K562 (cell line): Measurements from ENCODE around the gene EHBP1L1. TPM values are rescaled to one million over a fixed set of nuclear protein-coding genes. Genes with fewer than 3 reads are reported as not detected.

ENCODE experiments used
- ATAC-seq: fragments of 200-7000 bp; cut with Tn5 transposase; 3 replicates; pipeline ENCODE4 v1.9.1; 2020; ENCODE audit warnings: moderate library complexity
- BruUV-seq: library from RNA; stranded (reverse); fragments of 400-500 nt; replicated peaks from 2 replicates; lab custom pipeline; 2021; lab: Mats Ljungman, UMichigan
- CTCF ChIA-PET: fragments of 300-600 bp; formaldehyde crosslinking; extraction: SDS; loops from one replicate; lab custom pipeline; 2021; ENCODE audit warnings: low intra/inter-chr PET ratio; lab: Yijun Ruan, JAX
- POLR2A ChIA-PET: fragments of 300-600, 350-650 bp; sonication (Branson Sonifier 250); formaldehyde crosslinking; extraction: SDS; loops from one replicate; lab custom pipeline; 2021; ENCODE audit warnings: antibody characterized with exemption, inconsistent platforms; lab: Yijun Ruan, JAX
- DNase-seq, 4 experiments: peaks; one replicate each; pipeline versions ENCODE4 v3.0.0 to v3.0.0-alpha.2; 2011 to 2018; ENCODE audit warnings: low spot score in 3 of 4, mixed read lengths in 3 of 4; ENCODE audit errors: extremely low read depth in 1 of 4
- FAIRE-seq: peaks from 2 replicates; lab custom pipeline; 2011; peaks lifted over from hg19 to GRCh38; lab: Jason Lieb, UNC
- H2AFZ ChIP-seq: 2 replicates; pipeline ENCODE4 v1.6.0; 2011; ENCODE audit warnings: low read depth, low read length, control low read depth, inconsistent platforms
- H3K27ac ChIP-seq: fragments of 200-600 bp; 3 replicates; pipeline ENCODE4 v1.8.0; 2011; ENCODE audit warnings: low read depth, mild to moderate bottlenecking, control low read depth, inconsistent platforms, low read length, moderate library complexity, mixed read lengths; ENCODE audit errors: extremely low read depth
- H3K27me3 ChIP-seq, 2 experiments: fragments of 300-600 bp in 1 of 2; 2 replicates in 1 of 2; 3 replicates in 1 of 2; pipeline versions ENCODE4 v1.6.0 to v1.8.0; 2011; ENCODE audit warnings: inconsistent platforms in 2 of 2, low read length in 2 of 2, mild to moderate bottlenecking in 1 of 2, mixed read lengths in 1 of 2, moderate library complexity in 1 of 2; ENCODE audit not compliant: control insufficient read depth in 2 of 2, insufficient read depth in 2 of 2
- H3K36me3 ChIP-seq: fragments of 300-600 bp; 3 replicates; pipeline ENCODE4 v1.8.0; 2011; ENCODE audit warnings: mild to moderate bottlenecking, low read length, inconsistent platforms; ENCODE audit not compliant: control insufficient read depth, insufficient read depth
- H3K4me1 ChIP-seq, 2 experiments: fragments of 200-600 bp in 1 of 2; replicated peaks in 1 of 2; 2 replicates in 1 of 2; 3 replicates in 1 of 2; pipeline versions ENCODE4 v1.5.1 to v1.8.0; 2011; ENCODE audit warnings: inconsistent platforms in 2 of 2, low read length in 2 of 2, mild to moderate bottlenecking in 1 of 2, mixed read lengths in 1 of 2, moderate library complexity in 1 of 2; ENCODE audit not compliant: control insufficient read depth in 2 of 2, insufficient read depth in 2 of 2
- H3K4me2 ChIP-seq: 2 replicates; pipeline ENCODE4 v1.6.1; 2011; ENCODE audit warnings: low read length, control low read depth, inconsistent platforms, mixed read lengths; ENCODE audit not compliant: insufficient read depth
- H3K4me3 ChIP-seq: fragments of 200-600 bp; sonication (generic), shearing (Covaris generic); 2 replicates; pipeline ENCODE4 v1.5.1; 2016; ENCODE audit warnings: control low read depth, inconsistent platforms
- H3K79me2 ChIP-seq: fragments of 200-600 bp; 3 replicates; pipeline ENCODE4 v1.8.0; 2011; ENCODE audit warnings: low read length, inconsistent platforms; ENCODE audit not compliant: control insufficient read depth, insufficient read depth
- H3K9ac ChIP-seq, 2 experiments: 2 replicates each; pipeline versions ENCODE4 v1.6.0 to v1.6.1; 2011; ENCODE audit warnings: low read depth in 2 of 2, low read length in 2 of 2, control low read depth in 1 of 2, inconsistent platforms in 1 of 2, mild to moderate bottlenecking in 1 of 2, mixed read lengths in 1 of 2; ENCODE audit not compliant: insufficient read depth in 1 of 2
- H3K9me1 ChIP-seq: one replicate; pipeline ENCODE4 v1.6.0; 2011; ENCODE audit warnings: inconsistent platforms, mild to moderate bottlenecking, low read length, moderate library complexity; ENCODE audit not compliant: control insufficient read depth, insufficient read depth
- H3K9me3 ChIP-seq: replicated peaks from 2 replicates; pipeline ENCODE4 v1.5.1; 2011; ENCODE audit warnings: low read depth, low read length, inconsistent platforms; ENCODE audit not compliant: control insufficient read depth, insufficient read depth
- H4K20me1 ChIP-seq: replicated peaks from 2 replicates; pipeline ENCODE4 v1.6.1; 2011; ENCODE audit warnings: low read length, inconsistent platforms, mixed read lengths; ENCODE audit not compliant: control insufficient read depth, insufficient read depth
- ESRRA ChIP-seq: fragments of 450-650 bp; IDR thresholded peaks from 2 replicates; pipeline ENCODE4 v1.6.1; 2014; ENCODE audit warnings: low read depth, mild to moderate bottlenecking, moderate library complexity, borderline replicate concordance
- HNRNPK ChIP-seq: fragments of 200-400 bp; formaldehyde crosslinking; IDR thresholded peaks from one replicate; pipeline ENCODE4 v1.6.1; 2018; ENCODE audit warnings: mild to moderate bottlenecking, low read depth, low read length; ENCODE audit not compliant: poor library complexity, severe bottlenecking
- NR2C1 ChIP-seq, 2 experiments: fragments of 450-650 bp; IDR thresholded peaks; 2 replicates each; pipeline ENCODE4 v1.6.1; 2017; ENCODE audit warnings: mild to moderate bottlenecking in 2 of 2, antibody characterized with exemption in 1 of 2, inconsistent platforms in 1 of 2, missing compliant biosample characterization in 1 of 2, missing genetic modification characterization in 1 of 2
- NR2C2 ChIP-seq, 2 experiments: fragments of 200-800 bp in 1 of 2; sonication (Bioruptor generic) in 1 of 2; sonication (generic) in 1 of 2; formaldehyde crosslinking in 1 of 2; IDR thresholded peaks; 2 replicates each; pipeline versions ENCODE4 v1.6.1 to v1.8.0; 2016 to 2022; ENCODE audit warnings: mild to moderate bottlenecking in 1 of 2, missing compliant biosample characterization in 1 of 2, missing genetic modification characterization in 1 of 2, missing genetic modification reagents in 1 of 2
- SMARCC2 ChIP-seq: fragments of 450-650 bp; IDR thresholded peaks from 2 replicates; pipeline ENCODE4 v1.6.1; 2017; ENCODE audit warnings: antibody characterized with exemption, moderate library complexity, mild to moderate bottlenecking, low read depth
- WGBS: fragments of 100-300 bp; shearing (Covaris generic); methylation state at CpG from one replicate; pipeline ENCODE4 v1.1.6; 2016; ENCODE audit warnings: low coverage, mixed read lengths; ENCODE audit not compliant: insufficient coverage; ENCODE audit errors: missing lambda C conversion rate; 5-methylcytosine and 5-hydroxymethylcytosine counted together
- in situ Hi-C: fragments of 300-500 bp; cut with MboI; formaldehyde crosslinking; loops from 4 replicates; pipeline ENCODE4 v1.15.0; 2018; ENCODE audit warnings: inconsistent platforms, mixed read lengths
- intact Hi-C: fragments of 100-400 bp; cut with micrococcal nuclease; formaldehyde crosslinking; loops from 2 replicates; pipeline ENCODE4 v1.14.2; 2022
- polyA plus RNA-seq, 8 experiments: library from polyadenylated mRNA; depleted of rRNA in 4 of 8; stranded (reverse) in 5 of 8; unstranded in 3 of 8; fragments of >200 nt; fragmentation: Nextera tagmentation in 2 of 8; fragmentation: Illumina TruSeq in 1 of 8; extraction: Ambion mirVana in 2 of 8; extraction: Trizol in 1 of 8; gene quantifications; 2 replicates each; pipeline versions ENCODE4 v1.2.1 to v1.2.3, GENCODE V29; 2011 to 2014; ENCODE audit warnings: inconsistent platforms in 1 of 8, missing spikeins in 1 of 8
- total RNA-seq, 7 experiments: library from RNA; depleted of rRNA in 6 of 7; stranded (reverse); fragments of >200 nt in 6 of 7; fragmentation: Illumina TruSeq in 2 of 7; extraction: Trizol in 2 of 7; gene quantifications; 2 replicates each; pipeline versions ENCODE4 v1.2.1 to v1.2.3, GENCODE V29; 2011 to 2021; ENCODE audit warnings: low replicate concordance in 1 of 7
- TF ChIP-seq, protein P1 (sequence below), 2 experiments: fragments of 200-800 bp in 1 of 2; sonication (Bioruptor generic) in 1 of 2; sonication (generic) in 1 of 2; formaldehyde crosslinking in 1 of 2; IDR thresholded peaks in 1 of 2; conservative IDR thresholded peaks in 1 of 2; 2 replicates each; pipeline versions ENCODE4 v1.5.0 to v1.6.1; 2016 to 2020; ENCODE audit warnings: missing compliant biosample characterization in 1 of 2, missing genetic modification characterization in 1 of 2, missing genetic modification reagents in 1 of 2
- TF ChIP-seq, protein P2 (sequence below): IDR thresholded peaks from 2 replicates; pipeline ENCODE4 v1.6.1; 2016; ENCODE audit warnings: missing genetic modification characterization, missing compliant biosample characterization

The EHBP1L1 gene
- total and polyA plus RNA-seq, 9 of the 15 experiments (the other 6 are each of a cell fraction or from before 2014, with no cell fraction given), result 0.03 to 87.1 (median 26.3) TPM

DNA sequence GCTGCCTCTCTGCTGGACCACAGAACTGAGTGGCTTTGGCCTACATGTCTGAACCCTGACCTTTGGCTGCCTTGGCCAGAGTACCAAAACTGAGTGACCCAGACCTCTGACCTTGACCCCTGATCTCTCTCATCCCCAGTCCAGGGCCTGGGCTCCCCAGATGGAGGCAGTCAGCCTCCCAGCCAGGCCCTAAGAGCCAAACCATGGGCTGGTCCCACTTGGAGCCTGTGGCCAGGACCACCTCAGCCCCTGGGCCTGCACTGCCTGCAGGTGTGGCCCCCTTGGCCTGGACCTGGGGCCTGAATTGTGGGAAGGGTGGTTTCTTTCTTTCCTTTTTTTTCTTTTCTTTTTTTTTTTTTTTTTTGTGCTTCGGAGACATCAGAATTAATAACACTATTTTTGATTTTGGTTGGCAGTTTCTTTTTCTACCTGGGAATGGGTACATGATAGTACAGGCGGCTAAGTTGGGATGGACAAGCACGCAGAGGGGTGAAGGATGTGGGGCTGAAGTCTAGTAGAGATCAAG, 61.2 kb downstream of the EHBP1L1 start:
- intact Hi-C loops, result loop anchor here (2.0 to 5.0 kb wide), 3 partner anchors 22 to 180 kb away; partner anchors contain the start of genes MAP3K11 and PCNX3
- H2AFZ ChIP-seq, result peak overlapping the region; percentile 44; the same call in 1 of the 2 replicates
- peaks cover 68% of the 10 kb centered on the region; the same call in 2 of the 3 replicates for H3K36me3 ChIP-seq
- FAIRE-seq (no peak), ATAC-seq (no peak), DNase-seq (peak in 1 of 4 experiments; percentile 52)
- no TSS peak for BruUV-seq
- in situ Hi-C loops, result no loop called here
- peaks cover 32 to 90% of the 10 kb centered on the region in 2 experiments for H3K4me1 ChIP-seq
- H3K27me3 ChIP-seq, result no peaks in the 10 kb centered on the region
- POLR2A ChIA-PET, result interaction anchor here (0.8 to 1.8 kb wide), 3 partner anchors 10 to 18 kb away, joined by 3 to 8 read pairs (median 3); no protein-coding TSS in a partner anchor
- H3K9me3 ChIP-seq, result no peaks in the 10 kb centered on the region
- H3K4me2 ChIP-seq, result peak overlapping the region; percentile 60
- CTCF ChIA-PET, result no interaction called here
- peaks cover 8% of the 10 kb centered on the region for H3K9me1 ChIP-seq
- 88% methylated on average over 2 of the region's 3 CpGs for WGBS
- peak overlapping the region; percentile 89 to 96; a peak in 3 of 4 replicates for H3K9ac ChIP-seq
- H4K20me1 ChIP-seq, result peaks cover 3% of the 10 kb centered on the region; the same call in 1 of the 2 replicates
- peaks cover 20% of the 10 kb centered on the region for H3K79me2 ChIP-seq
- TF ChIP-seq HNRNPK (no peak), ESRRA (peak; percentile 59), SMARCC2 (no peak), NR2C2 (CRISPR knock-in tag; IDR thresholded peaks at IDR 0.05) (0 out of 2 replicates have a peak, but pooled peaks have one; percentile 41), NR2C2 (tag; IDR thresholded peaks at IDR 0.05) (no peak), NR2C1 (IDR thresholded peaks at IDR 0.05) (peak; percentile 85), NR2C1 (tag; IDR thresholded peaks at IDR 0.05) (peak; percentile 81)
- TF ChIP-seq, protein P1, sequence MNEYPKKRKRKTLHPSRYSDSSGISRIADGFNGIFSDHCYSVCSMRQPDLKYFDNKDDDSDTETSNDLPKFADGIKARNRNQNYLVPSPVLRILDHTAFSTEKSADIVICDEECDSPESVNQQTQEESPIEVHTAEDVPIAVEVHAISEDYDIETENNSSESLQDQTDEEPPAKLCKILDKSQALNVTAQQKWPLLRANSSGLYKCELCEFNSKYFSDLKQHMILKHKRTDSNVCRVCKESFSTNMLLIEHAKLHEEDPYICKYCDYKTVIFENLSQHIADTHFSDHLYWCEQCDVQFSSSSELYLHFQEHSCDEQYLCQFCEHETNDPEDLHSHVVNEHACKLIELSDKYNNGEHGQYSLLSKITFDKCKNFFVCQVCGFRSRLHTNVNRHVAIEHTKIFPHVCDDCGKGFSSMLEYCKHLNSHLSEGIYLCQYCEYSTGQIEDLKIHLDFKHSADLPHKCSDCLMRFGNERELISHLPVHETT (CRISPR knock-in tag; conservative IDR thresholded peaks at IDR 0.05 in 1 of 2, IDR thresholded peaks at IDR 0.05 in 1 of 2), result no peak
- TF ChIP-seq, protein P2, sequence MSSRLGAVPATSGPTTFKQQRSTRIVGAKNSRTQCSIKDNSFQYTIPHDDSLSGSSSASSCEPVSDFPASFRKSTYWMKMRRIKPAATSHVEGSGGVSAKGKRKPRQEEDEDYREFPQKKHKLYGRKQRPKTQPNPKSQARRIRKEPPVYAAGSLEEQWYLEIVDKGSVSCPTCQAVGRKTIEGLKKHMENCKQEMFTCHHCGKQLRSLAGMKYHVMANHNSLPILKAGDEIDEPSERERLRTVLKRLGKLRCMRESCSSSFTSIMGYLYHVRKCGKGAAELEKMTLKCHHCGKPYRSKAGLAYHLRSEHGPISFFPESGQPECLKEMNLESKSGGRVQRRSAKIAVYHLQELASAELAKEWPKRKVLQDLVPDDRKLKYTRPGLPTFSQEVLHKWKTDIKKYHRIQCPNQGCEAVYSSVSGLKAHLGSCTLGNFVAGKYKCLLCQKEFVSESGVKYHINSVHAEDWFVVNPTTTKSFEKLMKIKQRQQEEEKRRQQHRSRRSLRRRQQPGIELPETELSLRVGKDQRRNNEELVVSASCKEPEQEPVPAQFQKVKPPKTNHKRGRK, result peak; percentile 73
- H3K4me3 ChIP-seq, result no peak overlapping the region
- H3K27ac ChIP-seq, result peak overlapping the region; percentile 93
